ENCODE results near the gene ITPK1.
"Not testable (repeated sequence)": the region's sequence is repeated elsewhere in the genome, so short reads cannot be mapped to it uniquely, and the experiment has no call there.

Gene ITPK1

GRCh38 chr14:93128725-93129459 lies 13.2 kb upstream of the ITPK1 start:
- DNase-seq (ENCODE audit: low spot score), result no peak

GRCh38 chr14:93126111-93126510 lies 10.4 kb upstream of the ITPK1 start:
- DNase-seq (ENCODE audit: low spot score), result no peak

- DNase-seq (ENCODE audit: low spot score), result no peak
Measured at GRCh38 chr14:93122826-93123225, 7.1 kb upstream of the ITPK1 start.

GRCh38 chr14:93121030-93121834 lies 5.5 kb upstream of the ITPK1 start:
- DNase-seq (ENCODE audit: low spot score), result no peak

- DNase-seq (ENCODE audit: low spot score), result no peak
Measured at GRCh38 chr14:93120517-93120916, 4.8 kb upstream of the ITPK1 start.

- DNase-seq (ENCODE audit: low spot score), result no peak
Measured at GRCh38 chr14:93116676-93117200, 1.0 kb upstream of the ITPK1 start.

- peak; percentile 85 for DNase-seq (ENCODE audit: low spot score)
Measured at GRCh38 chr14:93115069-93115820, 480 bp downstream of the ITPK1 start.

GRCh38 chr14:93114713-93115068 lies 1.0 kb downstream of the ITPK1 start:
- no peak for DNase-seq (ENCODE audit: low spot score)

GRCh38 chr14:93114068-93114710 lies 1.5 kb downstream of the ITPK1 start:
- DNase-seq (ENCODE audit: low spot score), result no peak

- no peak for DNase-seq (ENCODE audit: low spot score)
Measured at GRCh38 chr14:93113678-93114067, 2.1 kb downstream of the ITPK1 start.

GRCh38 chr14:93112891-93113677 lies 2.6 kb downstream of the ITPK1 start:
- DNase-seq (ENCODE audit: low spot score), result peak; percentile 69

- DNase-seq (ENCODE audit: low spot score), result not testable (repeated sequence)
Measured at GRCh38 chr14:93111541-93111940, 4.2 kb downstream of the ITPK1 start.

GRCh38 chr14:93110856-93111419 lies 4.8 kb downstream of the ITPK1 start:
- no peak for DNase-seq (ENCODE audit: low spot score)

GRCh38 chr14:93109572-93110481 lies 5.9 kb downstream of the ITPK1 start:
- no peak for DNase-seq (ENCODE audit: low spot score)

- DNase-seq (ENCODE audit: low spot score), result no peak
Measured at GRCh38 chr14:93108105-93108504, 7.6 kb downstream of the ITPK1 start.

- no peak for DNase-seq (ENCODE audit: low spot score)
Measured at GRCh38 chr14:93107453-93107852, 8.3 kb downstream of the ITPK1 start.

- no peak for DNase-seq (ENCODE audit: low spot score)
Measured at GRCh38 chr14:93106541-93107156, 9.1 kb downstream of the ITPK1 start.

- not testable (repeated sequence) for DNase-seq (ENCODE audit: low spot score)
Measured at GRCh38 chr14:93105856-93106255, 9.9 kb downstream of the ITPK1 start.

GRCh38 chr14:93105362-93105761 lies 10.4 kb downstream of the ITPK1 start:
- DNase-seq (ENCODE audit: low spot score), result no peak
